Loucy (cell line): ENCODE results near the gene MYOC.

Source experiments
- H2AFZ ChIP-seq: fragments of 200-600 bp; sonication (generic); 2 replicates; pipeline ENCODE4 v1.6.0; 2016; ENCODE audit warnings: antibody characterized with exemption, mild to moderate bottlenecking, low read length, moderate library complexity
- H3F3A ChIP-seq: fragments of 200-600 bp; 2 replicates; pipeline ENCODE4 v1.6.0; 2016; ENCODE audit warnings: antibody characterized with exemption, low read depth, mild to moderate bottlenecking
- H3K27me3 ChIP-seq: fragments of 200-600 bp; sonication (generic); 2 replicates; pipeline ENCODE4 v1.6.1; 2014; ENCODE audit warnings: low read length, mild to moderate bottlenecking; ENCODE audit not compliant: insufficient read depth, poor library complexity, severe bottlenecking
- H3K36me3 ChIP-seq: fragments of 200-600 bp; sonication (generic); 2 replicates; pipeline ENCODE4 v1.6.1; 2016; ENCODE audit warnings: low read length; ENCODE audit not compliant: insufficient read depth
- H3K4me1 ChIP-seq: fragments of 200-600 bp; sonication (generic); 2 replicates; pipeline ENCODE4 v1.5.1; 2014; ENCODE audit warnings: low read length, mild to moderate bottlenecking; ENCODE audit not compliant: insufficient read depth, poor library complexity, severe bottlenecking
- H3K4me2 ChIP-seq: fragments of 200-600 bp; sonication (generic); 2 replicates; pipeline ENCODE4 v1.6.0; 2014; ENCODE audit warnings: antibody characterized with exemption, low read length, low read depth, mild to moderate bottlenecking; ENCODE audit not compliant: poor library complexity, severe bottlenecking
- H3K4me3 ChIP-seq: fragments of 200-600 bp; sonication (generic); 2 replicates; pipeline ENCODE4 v1.5.1; 2014; ENCODE audit warnings: low read length, mild to moderate bottlenecking, mixed read lengths; ENCODE audit not compliant: poor library complexity, severe bottlenecking
- H3K79me2 ChIP-seq: fragments of 200-600 bp; sonication (generic); 2 replicates; pipeline ENCODE4 v1.6.1; 2014; ENCODE audit warnings: low read length; ENCODE audit not compliant: insufficient read depth
- H3K9ac ChIP-seq: fragments of 200-600 bp; sonication (generic); 2 replicates; pipeline ENCODE4 v1.6.0; 2014; ENCODE audit warnings: mild to moderate bottlenecking, low read depth, low read length, moderate library complexity; ENCODE audit not compliant: poor library complexity, severe bottlenecking
- H3K9me2 ChIP-seq: fragments of 200-600 bp; sonication (generic); replicated peaks from 2 replicates; pipeline ENCODE4 v1.6.1; 2016; ENCODE audit warnings: low read depth, low read length, mixed read lengths
- H3K9me3 ChIP-seq: fragments of 200-600 bp; sonication (generic); 2 replicates; pipeline ENCODE4 v1.6.1; 2014; ENCODE audit warnings: mild to moderate bottlenecking, antibody characterized with exemption, low read length, low read depth; ENCODE audit not compliant: insufficient read depth
- H4K20me1 ChIP-seq: fragments of 200-600 bp; sonication (generic); 2 replicates; pipeline ENCODE4 v1.6.0; 2014; ENCODE audit warnings: antibody characterized with exemption, low read length, mild to moderate bottlenecking; ENCODE audit not compliant: insufficient read depth, poor library complexity, severe bottlenecking
- EZH2phosphoT487 ChIP-seq: fragments of 200-600 bp; IDR thresholded peaks from 2 replicates; pipeline ENCODE4 v1.6.1; 2018; ENCODE audit warnings: antibody characterized with exemption, mild to moderate bottlenecking, moderate library complexity, borderline replicate concordance
- TF ChIP-seq, protein P1 (sequence below): fragments of 200-600 bp; sonication (generic); conservative IDR thresholded peaks from 2 replicates; pipeline ENCODE4 v1.5.1; 2014; ENCODE audit warnings: mild to moderate bottlenecking, antibody characterized with exemption, low read length

The MYOC gene

DNA sequence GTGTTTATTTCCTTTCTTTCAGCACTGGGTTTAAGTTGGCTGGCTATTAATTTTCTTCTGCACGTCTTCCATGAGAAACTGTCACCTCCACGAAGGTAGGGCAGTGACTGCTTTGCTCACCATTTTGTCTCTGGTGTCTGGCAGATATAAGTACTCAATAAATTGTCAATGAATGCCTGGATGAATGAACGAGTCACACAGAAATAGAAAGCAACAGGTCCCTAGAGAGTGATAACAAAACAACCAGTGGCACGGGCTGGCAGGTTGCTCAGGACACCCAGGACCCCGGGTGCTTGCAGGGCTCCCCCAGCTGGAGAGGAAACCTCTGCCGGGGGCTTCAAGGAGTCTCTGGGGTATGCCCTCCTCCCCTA is 3.2 kb upstream of the MYOC start:
- TF ChIP-seq, protein P1, sequence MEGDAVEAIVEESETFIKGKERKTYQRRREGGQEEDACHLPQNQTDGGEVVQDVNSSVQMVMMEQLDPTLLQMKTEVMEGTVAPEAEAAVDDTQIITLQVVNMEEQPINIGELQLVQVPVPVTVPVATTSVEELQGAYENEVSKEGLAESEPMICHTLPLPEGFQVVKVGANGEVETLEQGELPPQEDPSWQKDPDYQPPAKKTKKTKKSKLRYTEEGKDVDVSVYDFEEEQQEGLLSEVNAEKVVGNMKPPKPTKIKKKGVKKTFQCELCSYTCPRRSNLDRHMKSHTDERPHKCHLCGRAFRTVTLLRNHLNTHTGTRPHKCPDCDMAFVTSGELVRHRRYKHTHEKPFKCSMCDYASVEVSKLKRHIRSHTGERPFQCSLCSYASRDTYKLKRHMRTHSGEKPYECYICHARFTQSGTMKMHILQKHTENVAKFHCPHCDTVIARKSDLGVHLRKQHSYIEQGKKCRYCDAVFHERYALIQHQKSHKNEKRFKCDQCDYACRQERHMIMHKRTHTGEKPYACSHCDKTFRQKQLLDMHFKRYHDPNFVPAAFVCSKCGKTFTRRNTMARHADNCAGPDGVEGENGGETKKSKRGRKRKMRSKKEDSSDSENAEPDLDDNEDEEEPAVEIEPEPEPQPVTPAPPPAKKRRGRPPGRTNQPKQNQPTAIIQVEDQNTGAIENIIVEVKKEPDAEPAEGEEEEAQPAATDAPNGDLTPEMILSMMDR: no peak
- no peak for TF ChIP-seq EZH2phosphoT487
- no peaks in the 10 kb centered on the region for H3F3A ChIP-seq
- H3K4me2 ChIP-seq: no peak overlapping the region
- H3K9me3 ChIP-seq: no peaks in the 10 kb centered on the region
- H3K36me3 ChIP-seq: no peaks in the 10 kb centered on the region
- no peaks in the 10 kb centered on the region for H3K9me2 ChIP-seq
- H3K27me3 ChIP-seq: no peaks in the 10 kb centered on the region
- no peaks in the 10 kb centered on the region for H3K79me2 ChIP-seq
- H4K20me1 ChIP-seq: no peaks in the 10 kb centered on the region
- H3K4me3 ChIP-seq: no peak overlapping the region
- no peaks in the 10 kb centered on the region for H3K4me1 ChIP-seq
- H3K9ac ChIP-seq: no peak overlapping the region
- peak overlapping the region; percentile 55; the same call in 1 of the 2 replicates for H2AFZ ChIP-seq

GRCh38 chr1:171654942-171655745 is 2.7 kb upstream of the MYOC start:
- Histone ChIP-seq H3F3A (no peaks in the 10 kb centered on the region), H3K27me3 (no peaks in the 10 kb centered on the region), H3K4me3 (no peak overlapping the region), H3K9me2 (no peaks in the 10 kb centered on the region), H3K79me2 (no peaks in the 10 kb centered on the region), H3K9me3 (no peaks in the 10 kb centered on the region), H3K9ac (no peak overlapping the region), H3K36me3 (no peaks in the 10 kb centered on the region), H2AFZ (peak overlapping the region; percentile 55; the same call in 1 of the 2 replicates), H3K4me2 (no peak overlapping the region), H4K20me1 (no peaks in the 10 kb centered on the region), H3K4me1 (no peaks in the 10 kb centered on the region)
- TF ChIP-seq, protein P1: peak; percentile 88
- no peak for TF ChIP-seq EZH2phosphoT487

DNA sequence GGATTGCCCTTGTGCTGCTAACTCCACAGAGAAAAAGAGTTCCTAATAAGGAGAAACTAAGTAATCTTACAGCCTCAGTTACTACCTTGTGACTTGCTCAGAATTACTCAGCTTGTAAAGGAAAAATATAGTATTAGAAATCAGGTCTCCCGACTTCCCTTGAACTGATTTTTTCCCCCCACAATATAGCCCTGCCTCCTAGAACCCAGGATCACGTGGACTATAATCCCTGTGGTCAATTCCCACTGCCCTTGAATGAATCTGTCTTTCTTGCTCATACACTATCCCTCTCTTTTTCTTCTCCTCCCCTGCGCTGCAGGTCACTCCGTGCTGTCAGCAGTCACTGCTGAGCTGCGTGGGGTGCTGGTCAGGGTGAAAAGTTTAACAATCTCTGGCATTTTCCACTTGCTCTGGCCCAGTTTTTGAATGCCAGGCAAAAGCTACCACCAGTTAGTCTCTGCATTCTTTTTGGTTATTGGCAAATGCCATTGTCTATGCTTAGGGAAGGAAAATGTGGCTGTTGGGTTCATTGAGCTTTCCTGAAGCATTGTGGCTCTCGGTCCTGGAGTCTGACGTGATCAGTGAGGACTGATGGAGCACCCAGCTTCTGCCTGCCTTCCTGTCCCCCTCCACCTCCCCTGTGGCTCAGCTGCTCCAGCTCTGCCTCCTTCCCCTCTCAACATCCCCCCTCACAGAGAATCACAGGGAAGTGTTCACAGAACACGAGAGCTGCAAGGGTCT is 1.9 kb upstream of the MYOC start:
- H3K9me3 ChIP-seq: no peaks in the 10 kb centered on the region
- no peaks in the 10 kb centered on the region for H4K20me1 ChIP-seq
- no peaks in the 10 kb centered on the region for H3F3A ChIP-seq
- no peaks in the 10 kb centered on the region for H3K27me3 ChIP-seq
- no peaks in the 10 kb centered on the region for H3K4me1 ChIP-seq
- no peak overlapping the region for H3K4me2 ChIP-seq
- TF ChIP-seq, protein P1: no peak
- TF ChIP-seq EZH2phosphoT487: no peak
- H3K9ac ChIP-seq: no peak overlapping the region
- no peaks in the 10 kb centered on the region for H3K79me2 ChIP-seq
- no peaks in the 10 kb centered on the region for H3K36me3 ChIP-seq
- no peaks in the 10 kb centered on the region for H3K9me2 ChIP-seq
- no peak overlapping the region for H3K4me3 ChIP-seq
- no peak overlapping the region for H2AFZ ChIP-seq
